Caki2 (cell line): Measurements from ENCODE around the gene OR8J3. TPM values are rescaled to one million over a fixed set of nuclear protein-coding genes. Genes with fewer than 3 reads are reported as not detected.
"Not testable (repeated sequence)": the region's sequence is repeated elsewhere in the genome, so short reads cannot be mapped to it uniquely, and the experiment has no call there.

Source experiments
- DNase-seq: peaks from one replicate; pipeline ENCODE4 v3.0.0-alpha.2; 2015; ENCODE audit warnings: low read depth
- in situ Hi-C: cut with HindIII; loops from 2 replicates; pipeline ENCODE4 v1.10.0; 2016; ENCODE audit warnings: low sequenced_read_pairs, low pct_unique_long_range_greater_than_20kb, mixed read lengths
- total RNA-seq: library from RNA; depleted of rRNA; stranded (reverse); fragments of >200 nt; shearing (Covaris generic); gene quantifications from 2 replicates; pipeline ENCODE4 v1.2.3, GENCODE V29; 2014; ENCODE audit warnings: low replicate concordance; rRNA removed

Gene OR8J3
- not detected in 2 replicates for total RNA-seq

DNA sequence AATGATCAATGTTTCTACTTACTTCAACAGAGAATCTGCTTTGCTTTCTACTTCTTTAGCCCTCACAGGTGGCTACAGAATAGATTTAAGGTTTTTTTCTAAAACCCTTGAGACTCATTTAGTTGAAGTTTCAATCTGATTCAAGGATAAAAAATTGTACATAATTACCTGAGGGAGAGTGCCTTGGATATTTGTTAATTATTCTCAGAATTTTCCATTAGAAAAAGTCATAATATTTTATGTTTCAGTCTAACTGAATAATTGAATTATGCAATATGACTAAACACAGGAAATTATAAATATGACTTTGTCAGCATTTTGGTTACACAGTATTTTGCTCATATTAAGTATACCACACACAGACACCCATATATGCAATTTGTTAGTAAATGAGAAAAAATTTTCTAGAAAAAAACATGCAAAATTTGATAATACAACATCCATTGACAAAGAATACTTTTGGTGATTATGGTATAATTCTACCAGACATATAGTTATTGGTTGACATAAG, at the start of gene OR8J3:
TSS of gene OR8J3 (minus strand) at position 51 of the 511 bp plus-strand sequence. CDS start 2,483 bp downstream, outside the sequence.
- in situ Hi-C loops: no loop called here
- no peak for DNase-seq

- DNase-seq: no peak
- in situ Hi-C loops: no loop called here
These were observed 48.6 kb upstream of the OR8J3 start for GRCh38 chr11:56188602-56189001.

DNA sequence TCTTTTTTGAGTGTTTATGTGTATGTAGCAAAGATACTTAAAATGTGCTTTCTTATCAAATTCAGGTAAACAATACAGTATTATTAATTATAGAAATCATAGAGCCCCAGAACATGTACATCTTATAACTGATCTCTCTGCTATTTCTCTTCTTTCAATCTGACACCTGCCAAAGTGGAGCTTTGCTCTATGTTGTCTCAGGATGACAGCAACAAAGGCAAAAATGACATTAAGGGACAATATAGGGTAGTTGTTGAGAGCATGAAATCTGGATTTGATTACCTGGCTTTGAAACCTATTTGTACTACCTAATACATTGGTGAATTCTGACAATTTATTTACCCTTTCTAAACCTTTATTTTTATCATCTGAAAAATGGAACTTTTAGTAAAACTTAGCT, 43.5 kb upstream of the OR8J3 start:
- no peak for DNase-seq
- in situ Hi-C loops: no loop called here

DNA sequence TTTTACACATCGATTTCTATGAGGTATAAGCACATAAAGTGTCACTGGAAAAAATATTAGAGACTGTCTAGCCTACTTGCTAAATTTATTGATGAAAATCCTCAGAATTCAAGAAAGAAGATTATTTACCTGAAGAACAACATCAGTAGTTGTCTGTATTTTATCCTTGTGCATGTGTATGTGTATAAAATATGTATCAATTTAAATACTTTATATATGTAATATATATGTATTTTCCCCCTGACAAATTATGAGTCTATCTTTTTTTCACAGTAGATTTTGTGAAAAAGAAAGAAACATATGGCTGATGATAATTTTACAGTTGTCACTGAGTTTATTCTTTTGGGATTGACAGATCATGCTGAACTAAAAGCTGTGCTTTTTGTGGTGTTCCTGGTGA, 36.3 kb upstream of the OR8J3 start, which contains the start of gene OR5J2:
TSS of gene OR5J2 (plus strand) at position 301 of the 400 bp plus-strand sequence. CDS start at position 301, 0 bp downstream.
- in situ Hi-C loops: no loop called here
- DNase-seq: no peak

- DNase-seq: no peak
- in situ Hi-C loops: no loop called here
These were observed 32.3 kb upstream of the OR8J3 start for GRCh38 chr11:56172256-56172830.

DNA sequence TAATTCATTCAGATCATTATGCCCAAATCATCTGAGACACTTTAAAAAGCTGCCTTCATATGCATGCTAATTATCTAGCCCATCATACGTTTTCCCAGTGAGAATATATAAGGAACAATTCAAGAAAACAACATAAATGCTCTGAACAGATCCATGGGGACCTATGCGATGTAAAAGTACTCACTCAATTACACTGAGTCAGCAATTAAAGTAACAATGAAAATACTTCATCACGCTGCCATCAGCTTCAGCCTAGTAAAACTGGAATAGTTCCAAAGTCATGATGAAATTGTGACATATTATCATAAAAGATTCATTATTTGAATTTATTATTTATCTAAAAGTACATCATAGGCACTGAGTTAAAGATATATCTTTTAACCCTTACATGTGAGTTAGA, 23.8 kb upstream of the OR8J3 start:
- DNase-seq: no peak
- in situ Hi-C loops: no loop called here

GRCh38 chr11:56160217-56160616, 20.2 kb upstream of the OR8J3 start, which contains the start of gene OR8K5:
Gene OR8K5 (minus strand): TSS chr11:56160317. CDS start chr11:56160317, 0 bp downstream.
- DNase-seq: no peak
- in situ Hi-C loops: no loop called here

GRCh38 chr11:56152333-56152732, 12.3 kb upstream of the OR8J3 start:
- no peak for DNase-seq
- in situ Hi-C loops: no loop called here

GRCh38 chr11:56151376-56151775, 11.4 kb upstream of the OR8J3 start:
- DNase-seq: no peak
- in situ Hi-C loops: no loop called here

- in situ Hi-C loops, DNase-seq: not testable (repeated sequence)
These were observed 3.7 kb upstream of the OR8J3 start for GRCh38 chr11:56143681-56144080.

- in situ Hi-C loops: no loop called here
- DNase-seq: no peak
These were observed 17.9 kb downstream of the OR8J3 start, which contains the start of gene OR8H3 for GRCh38 chr11:56122073-56122472. Gene OR8H3 (plus strand): TSS chr11:56122373. CDS start chr11:56122373, 0 bp downstream.

GRCh38 chr11:56103210-56103737, 36.7 kb downstream of the OR8J3 start, which contains the start of gene OR8H2:
Gene OR8H2 (plus strand): TSS chr11:56103687. CDS start chr11:56105043, 1,356 bp downstream.
- no peak for DNase-seq
- in situ Hi-C loops: no loop called here

DNA sequence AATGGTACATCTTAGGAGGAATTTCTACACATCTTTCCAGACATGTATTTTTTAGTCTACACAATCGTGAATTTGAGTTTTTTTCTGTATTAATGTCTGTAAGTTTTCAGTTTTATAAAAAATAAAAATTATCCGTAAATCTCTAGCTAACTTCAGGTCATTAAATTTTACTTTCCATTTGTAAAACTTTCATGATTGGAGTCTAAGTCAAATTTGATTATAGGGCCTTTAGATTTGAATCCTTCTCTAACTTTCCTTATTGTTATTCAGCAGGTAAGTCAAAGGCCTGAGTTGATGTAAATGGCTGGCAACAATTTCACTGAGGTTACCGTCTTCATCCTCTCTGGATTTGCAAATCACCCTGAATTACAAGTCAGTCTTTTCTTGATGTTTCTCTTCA, 47.0 kb downstream of the OR8J3 start, which contains the start of gene OR8I2:
TSS of gene OR8I2 (plus strand) at position 301 of the 400 bp plus-strand sequence. CDS start at position 301, 0 bp downstream.
- in situ Hi-C loops: no loop called here
- DNase-seq: no peak

DNA sequence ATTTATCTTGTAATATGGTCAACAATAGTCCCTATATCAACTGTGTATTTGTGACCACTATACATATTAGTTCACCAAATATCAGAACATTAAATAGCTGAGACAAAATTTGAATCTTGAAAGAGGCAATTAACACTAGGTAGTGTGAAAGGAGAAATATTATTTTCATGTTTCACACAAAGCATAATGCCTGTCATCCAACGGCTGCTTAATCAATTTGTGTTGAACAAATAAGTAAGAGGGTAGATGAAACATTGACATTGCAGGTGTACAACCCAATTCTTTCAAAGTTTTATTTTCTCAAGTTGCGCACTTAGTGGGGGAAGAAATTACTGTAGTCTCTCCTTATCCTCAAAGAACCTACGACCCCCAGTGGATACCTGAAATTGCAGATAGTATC, 50.3 kb downstream of the OR8J3 start:
- in situ Hi-C loops: no loop called here
- no peak for DNase-seq

Other genes starting within 250 kb of the OR8J3 start
- not detected in 2 replicates for gene OR5W2, start 225.6 kb downstream of the OR8J3 start, total RNA-seq
- not detected in 2 replicates for gene OR5I1, start 203.8 kb downstream of the OR8J3 start, total RNA-seq
- gene OR10AG1, start 170.3 kb downstream of the OR8J3 start, total RNA-seq: not detected in 2 replicates
- gene OR5F1, start 145.6 kb downstream of the OR8J3 start, total RNA-seq: not detected in 2 replicates
- not detected in 2 replicates for gene OR5AS1, start 112.5 kb downstream of the OR8J3 start, total RNA-seq
- gene OR8I2, start 46.9 kb downstream of the OR8J3 start, total RNA-seq: not detected in 2 replicates
- not detected in 2 replicates for gene OR8H2, start 36.5 kb downstream of the OR8J3 start, total RNA-seq
- not detected in 2 replicates for gene OR8H3, start 17.8 kb downstream of the OR8J3 start, total RNA-seq
- gene OR8K5, start 20.1 kb upstream of the OR8J3 start, total RNA-seq: not detected in 2 replicates
- not detected in 2 replicates for gene OR5J2, start 36.4 kb upstream of the OR8J3 start, total RNA-seq
- gene OR5T2, start 94.1 kb upstream of the OR8J3 start, total RNA-seq: not detected in 2 replicates
- gene OR5T3, start 112.1 kb upstream of the OR8J3 start, total RNA-seq: not detected in 2 replicates
- gene OR5T1, start 134.0 kb upstream of the OR8J3 start, total RNA-seq: not detected in 2 replicates
- gene OR8H1, start 152.1 kb upstream of the OR8J3 start, total RNA-seq: not detected in 2 replicates
- gene OR8K3, start 174.9 kb upstream of the OR8J3 start, total RNA-seq: not detected in 2 replicates
- not detected in 2 replicates for gene OR8K1, start 205.8 kb upstream of the OR8J3 start, total RNA-seq
- not detected in 2 replicates for gene OR8J1, start 214.1 kb upstream of the OR8J3 start, total RNA-seq
- not detected in 2 replicates for gene OR8U1, start 235.4 kb upstream of the OR8J3 start, total RNA-seq